GM10266 (cell line): Measurements from ENCODE around the gene POU5F1.
A peak's percentile ranks its signal among the peaks of the same experiment; 100 is the strongest.
"Not testable (repeated sequence)": the region's sequence is repeated elsewhere in the genome, so short reads cannot be mapped to it uniquely, and the experiment has no call there.

Experiments used
- DNase-seq: peaks from one replicate; pipeline ENCODE4 v3.0.0; 2012; ENCODE audit errors: extremely low spot score
- CTCF ChIP-seq: IDR thresholded peaks from 2 replicates; pipeline ENCODE4 v1.5.1; 2012; ENCODE audit warnings: mild to moderate bottlenecking, low read depth; ENCODE audit not compliant: control insufficient read depth, insufficient read depth; ENCODE audit errors: missing control alignments

Gene POU5F1

DNA sequence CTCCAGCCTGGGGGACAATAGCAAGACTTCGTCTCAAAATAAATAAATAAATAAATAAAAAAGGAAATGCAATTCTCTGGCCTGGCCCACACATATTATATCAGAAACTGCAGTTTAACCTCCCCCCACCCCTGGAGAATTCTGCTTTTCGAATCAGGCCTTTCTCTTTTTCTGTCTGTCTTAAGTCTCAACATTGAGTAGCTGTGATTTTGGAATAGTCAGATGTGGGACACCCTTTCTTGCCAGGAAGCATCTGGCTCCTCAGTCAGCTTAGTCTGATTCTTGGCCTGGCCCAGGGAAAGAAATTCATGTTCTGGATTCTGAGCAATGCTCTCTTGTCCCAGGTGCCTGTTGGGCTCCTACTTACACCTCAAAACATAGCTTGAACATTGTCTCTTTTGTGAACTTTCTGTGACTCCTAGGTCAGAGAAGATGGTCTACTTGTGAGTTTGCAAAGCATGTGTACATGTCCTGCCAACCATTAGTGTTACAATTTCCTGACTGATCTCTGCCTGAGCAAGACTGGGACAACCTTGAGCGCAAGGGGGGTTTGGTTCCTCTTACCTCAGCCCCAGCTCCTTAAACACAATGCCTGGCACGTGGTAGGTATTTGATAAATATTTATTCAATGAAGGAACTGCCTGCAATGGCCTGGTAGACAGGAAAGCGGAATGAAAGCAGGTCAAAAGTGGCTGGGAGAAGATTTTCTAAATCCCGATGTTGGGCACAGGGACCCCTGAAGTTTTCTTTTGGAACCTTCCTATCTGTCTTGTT, 23.8 kb upstream of the POU5F1 start:
- no peak for DNase-seq
- no peak for TF ChIP-seq CTCF

- no peak for TF ChIP-seq CTCF
- DNase-seq: no peak
Measured at GRCh38 chr6:31193206-31193605, 22.7 kb upstream of the POU5F1 start.

- TF ChIP-seq CTCF: peak; percentile 86
- DNase-seq: peak; percentile 72
Measured at GRCh38 chr6:31192431-31193105, 22.1 kb upstream of the POU5F1 start.

DNA sequence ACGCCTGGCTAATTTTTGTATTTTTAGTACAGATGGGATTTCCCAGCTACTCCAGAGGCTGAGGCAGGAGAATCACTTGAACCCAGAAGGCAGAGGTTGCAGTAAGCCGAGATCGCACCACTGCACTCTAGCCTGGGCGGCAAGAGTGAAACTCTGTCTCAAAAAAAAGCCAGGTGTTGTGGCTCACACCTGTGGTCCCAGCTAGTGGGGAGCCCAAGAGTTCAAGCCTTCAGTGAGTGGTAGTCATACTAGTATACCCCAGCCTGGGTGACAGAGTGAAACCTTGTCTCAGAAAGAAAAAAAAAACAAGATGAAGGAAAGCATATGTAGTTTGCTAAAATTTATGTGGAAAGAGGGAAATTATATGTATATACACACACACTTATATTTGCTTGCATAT, 20.0 kb upstream of the POU5F1 start:
- TF ChIP-seq CTCF: no peak
- DNase-seq: no peak

GRCh38 chr6:31189223-31189622, 18.7 kb upstream of the POU5F1 start:
- DNase-seq: not testable (repeated sequence)

DNA sequence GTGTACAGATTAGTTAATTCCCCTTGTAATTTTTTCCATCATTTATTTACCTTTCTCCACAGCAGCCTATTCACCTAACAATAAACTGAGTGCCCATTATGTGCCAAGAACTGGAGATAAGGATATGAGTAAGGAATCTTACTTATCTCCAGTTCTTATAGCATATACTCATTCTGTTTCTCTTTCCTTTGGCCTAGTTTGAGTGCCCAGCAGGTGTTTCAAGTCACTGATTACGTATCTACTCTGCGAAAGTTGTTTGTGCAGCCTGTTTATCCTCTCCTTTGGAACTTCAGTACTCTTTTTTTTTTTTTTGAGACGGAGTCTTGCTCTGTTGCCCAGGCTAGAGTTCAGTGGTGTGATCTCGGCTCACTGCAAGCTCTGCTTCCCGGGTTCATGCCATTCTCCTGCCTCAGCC, 17.3 kb upstream of the POU5F1 start:
- TF ChIP-seq CTCF: no peak
- DNase-seq: no peak

GRCh38 chr6:31186052-31186734, 15.7 kb upstream of the POU5F1 start:
- DNase-seq: no peak
- TF ChIP-seq CTCF: no peak

DNA sequence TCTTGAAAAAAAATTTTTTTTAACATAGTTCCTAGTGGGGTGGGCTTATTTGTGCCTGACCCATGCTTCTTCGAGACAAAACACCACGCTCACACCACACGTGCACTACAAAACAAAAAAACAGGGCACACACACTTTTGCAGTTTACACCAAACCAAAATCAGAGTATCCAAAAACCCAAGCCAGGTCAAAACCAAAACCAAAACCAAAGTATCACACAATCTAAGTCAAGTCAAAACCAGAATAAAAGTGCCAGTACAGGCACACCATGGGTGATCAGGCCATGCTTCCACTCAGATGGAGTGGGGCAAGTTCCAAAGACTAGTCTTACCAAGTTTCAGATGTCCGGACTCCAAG, 15.2 kb upstream of the POU5F1 start:
- DNase-seq: not testable (repeated sequence)

- DNase-seq: not testable (repeated sequence)
Measured at GRCh38 chr6:31183859-31184258, 13.4 kb upstream of the POU5F1 start.

DNA sequence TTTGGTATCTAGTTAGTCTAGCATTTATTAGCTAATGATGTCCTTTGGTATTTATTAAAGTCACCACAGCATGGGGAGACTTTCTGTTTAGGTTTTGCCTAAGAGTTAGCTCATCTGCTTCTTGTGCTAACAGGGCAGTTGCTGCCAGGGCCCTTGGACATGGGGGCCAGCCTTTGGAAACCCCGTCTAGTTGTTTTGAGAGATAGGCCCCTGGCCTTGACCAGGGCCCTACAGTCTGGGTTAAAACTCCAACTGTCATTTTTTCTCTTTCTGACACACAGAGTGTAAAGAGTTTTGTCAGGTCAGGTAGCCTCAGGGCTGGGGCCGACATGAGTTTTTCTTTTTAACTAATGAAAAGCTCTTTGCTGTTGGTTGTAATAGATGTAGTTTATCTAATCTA, 12.8 kb upstream of the POU5F1 start:
- DNase-seq: not testable (repeated sequence)
